ENCODE data around the gene IDS.
"Not testable (repeated sequence)": the region's sequence is repeated elsewhere in the genome, so short reads cannot be mapped to it uniquely, and the experiment has no call there.

The IDS gene

DNA sequence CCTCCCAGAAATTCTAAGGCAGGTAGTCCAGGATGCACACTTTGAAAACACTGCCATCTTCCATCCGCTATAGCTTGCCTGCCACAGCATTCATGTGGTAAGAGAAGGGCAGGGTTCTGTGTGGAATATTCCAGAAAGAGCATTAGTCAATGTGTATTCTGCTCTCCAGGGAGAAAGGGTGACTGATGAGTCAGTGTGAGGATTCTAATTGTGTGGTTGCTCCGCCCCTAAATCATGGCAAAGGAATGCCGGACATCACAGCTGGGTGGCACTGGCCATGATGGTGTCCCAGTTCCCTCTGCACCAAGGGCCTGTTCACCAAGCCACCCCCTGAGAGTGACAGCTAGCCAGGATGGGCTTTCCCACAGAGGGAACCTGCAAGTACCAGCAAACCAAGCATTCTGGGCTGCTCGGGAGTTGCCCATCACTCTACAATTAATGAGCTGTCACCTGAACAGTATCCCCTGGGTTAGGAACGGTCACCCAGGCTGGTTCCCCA, 9.5 kb downstream of the IDS start:
- DNase-seq (ENCODE audit: insufficient read length, low spot score) (no peak), FAIRE-seq (no peak)
- TF ChIP-seq POLR2A (IDR thresholded peaks at IDR 0.05; ENCODE audit: low read depth, low read length) (no peak), POLR2AphosphoS5 (IDR thresholded peaks at IDR 0.05; ENCODE audit: low read depth, low read length) (no peak)

GRCh38 chrX:149494844-149495565, 10.1 kb downstream of the IDS start:
- DNase-seq (ENCODE audit: insufficient read length, low spot score) = no peak
- TF ChIP-seq POLR2AphosphoS5 (IDR thresholded peaks at IDR 0.05; ENCODE audit: low read depth, low read length) = no peak
- TF ChIP-seq POLR2A (IDR thresholded peaks at IDR 0.05; ENCODE audit: low read depth, low read length) = no peak
- TF ChIP-seq PAX5 (IDR thresholded peaks at IDR 0.05; ENCODE audit: insufficient read depth, low read length, severe bottlenecking) = no peak
- no peak for TF ChIP-seq SPI1 (IDR thresholded peaks at IDR 0.05; ENCODE audit: low read depth, low read length)
- TF ChIP-seq POU2F2 (IDR thresholded peaks at IDR 0.05; ENCODE audit: low read depth, low read length) = no peak
- no peak for TF ChIP-seq TAF1 (IDR thresholded peaks at IDR 0.05; ENCODE audit: low read depth, low read length)

DNA sequence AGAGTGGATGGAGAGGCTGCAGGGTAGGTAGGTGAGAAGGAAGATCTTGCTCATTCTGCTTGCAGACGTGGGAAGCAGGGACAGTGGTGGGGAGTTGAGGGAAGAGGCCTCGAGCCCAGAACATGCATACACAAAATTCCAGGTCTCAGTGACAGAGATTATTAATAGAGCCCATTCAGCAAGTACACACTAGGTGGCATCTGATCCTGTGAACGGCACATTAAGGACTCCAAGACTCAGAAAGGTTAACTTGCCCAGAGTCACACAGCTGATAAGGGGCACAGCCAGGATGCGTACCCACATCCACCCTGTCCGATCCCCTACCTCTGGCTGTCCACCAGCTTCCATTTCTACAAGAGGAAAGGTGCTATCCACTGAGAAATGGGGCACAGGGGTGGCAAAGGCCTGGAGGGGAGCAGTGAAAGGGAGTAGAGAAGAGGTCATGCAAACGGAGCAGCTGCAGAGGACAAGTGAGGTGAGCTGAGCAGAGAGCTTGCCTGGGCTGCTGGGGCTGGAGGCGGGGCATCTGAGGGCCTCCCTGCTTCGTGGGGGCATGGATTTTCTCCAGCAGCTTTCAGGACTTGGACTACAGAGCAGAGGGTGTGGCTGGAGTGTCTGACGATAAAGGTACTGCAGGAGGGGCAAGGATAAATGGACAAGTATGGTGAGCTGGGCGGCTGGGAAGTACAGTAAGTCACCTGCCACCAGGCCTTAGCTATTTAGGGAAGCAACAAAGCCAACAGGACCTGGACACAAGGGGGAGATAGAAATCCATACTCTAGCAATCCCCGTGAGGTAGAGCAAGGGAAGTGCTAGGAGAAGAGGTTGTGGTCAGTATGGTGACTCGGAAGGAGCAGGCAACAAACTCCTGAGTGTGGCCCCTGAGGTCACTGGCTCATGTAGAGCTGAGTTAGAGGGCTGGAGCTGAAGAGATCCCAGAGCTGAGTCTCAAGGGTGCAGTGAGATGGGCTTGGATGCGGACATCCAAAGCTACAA, 11.2 kb downstream of the IDS start:
- FAIRE-seq (no peak), DNase-seq (ENCODE audit: insufficient read length, low spot score) (no peak)
- 0 out of 2 replicates have a peak, but pooled peaks have one; percentile 18 for TF ChIP-seq POLR2A (IDR thresholded peaks at IDR 0.05; ENCODE audit: low read depth, low read length)
- TF ChIP-seq POLR2AphosphoS5 (IDR thresholded peaks at IDR 0.05; ENCODE audit: low read depth, low read length) = no peak; the same call in 1 of the 2 replicates

More at GRCh38 chrX:149494844-149495565, 10.1 kb downstream of the IDS start:
- no peak for FAIRE-seq

DNA sequence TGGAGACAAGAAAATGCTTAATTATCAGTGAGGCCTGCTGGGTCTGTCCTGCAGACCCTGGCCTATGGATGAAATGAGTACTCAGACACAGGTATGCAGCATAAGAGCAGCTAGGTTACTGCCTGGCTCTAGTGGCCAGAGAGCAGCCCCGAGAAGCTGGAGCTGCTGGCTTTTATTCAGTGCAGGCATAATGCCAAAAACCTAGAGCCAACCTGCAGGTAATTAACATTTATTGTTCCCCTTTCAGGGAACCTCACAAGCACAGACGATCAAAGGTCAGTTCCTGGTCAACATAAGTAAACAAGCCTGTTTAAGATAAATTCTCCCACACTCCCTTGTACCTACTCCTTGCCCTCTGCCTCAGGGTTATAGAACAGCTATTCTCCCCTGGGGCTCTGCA, 13.3 kb downstream of the IDS start:
- FAIRE-seq (no peak), DNase-seq (ENCODE audit: insufficient read length, low spot score) (no peak)
- TF ChIP-seq TAF1 (IDR thresholded peaks at IDR 0.05; ENCODE audit: low read depth, low read length) (no peak), PAX5 (IDR thresholded peaks at IDR 0.05; ENCODE audit: insufficient read depth, low read length, severe bottlenecking) (no peak)

DNA sequence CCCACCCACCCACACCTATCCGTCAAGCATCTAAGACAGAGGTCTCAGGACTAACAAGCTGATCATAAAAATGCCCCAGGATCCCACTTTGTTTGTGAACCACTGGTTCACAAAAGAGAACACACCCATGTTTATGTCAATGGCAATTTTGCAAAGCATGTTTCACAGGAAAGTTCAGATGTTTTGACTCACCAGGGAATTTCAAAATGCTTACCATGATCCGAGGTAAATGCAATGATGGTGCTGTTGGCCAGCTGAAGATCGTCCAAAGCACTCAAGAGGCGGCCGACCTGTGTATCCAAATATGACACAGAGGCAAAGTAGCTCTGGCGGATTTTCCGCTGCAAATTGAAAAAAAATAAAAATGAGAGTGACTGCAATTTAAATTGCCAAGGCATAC, 15.0 kb downstream of the IDS start:
- TF ChIP-seq POLR2AphosphoS5 (IDR thresholded peaks at IDR 0.05; ENCODE audit: low read depth, low read length) (no peak), TAF1 (IDR thresholded peaks at IDR 0.05; ENCODE audit: low read depth, low read length) (no peak), POLR2A (IDR thresholded peaks at IDR 0.05; ENCODE audit: low read depth, low read length) (no peak), PAX5 (IDR thresholded peaks at IDR 0.05; ENCODE audit: insufficient read depth, low read length, severe bottlenecking) (no peak), POU2F2 (IDR thresholded peaks at IDR 0.05; ENCODE audit: low read depth, low read length) (no peak), SPI1 (IDR thresholded peaks at IDR 0.05; ENCODE audit: low read depth, low read length) (no peak)
- FAIRE-seq (no peak), DNase-seq (ENCODE audit: insufficient read length, low spot score) (no peak)

- not testable (repeated sequence) for DNase-seq (ENCODE audit: insufficient read length, low spot score); FAIRE-seq
Measured at GRCh38 chrX:149488411-149489052, 16.6 kb downstream of the IDS start.

- FAIRE-seq; DNase-seq (ENCODE audit: insufficient read length, low spot score): not testable (repeated sequence)
Measured at GRCh38 chrX:149488008-149488407, 17.1 kb downstream of the IDS start.

- FAIRE-seq = no peak
Measured at GRCh38 chrX:149487292-149487691, 17.8 kb downstream of the IDS start.

GRCh38 chrX:149476513-149476912, 28.6 kb downstream of the IDS start:
- FAIRE-seq (no peak), DNase-seq (ENCODE audit: insufficient read length, low spot score) (no peak)
- peak; percentile 41 for TF ChIP-seq PAX5 (IDR thresholded peaks at IDR 0.05; ENCODE audit: insufficient read depth, low read length, severe bottlenecking)
- TF ChIP-seq POLR2A (IDR thresholded peaks at IDR 0.05; ENCODE audit: low read depth, low read length) = no peak
- TF ChIP-seq TAF1 (IDR thresholded peaks at IDR 0.05; ENCODE audit: low read depth, low read length) = no peak
- no peak for TF ChIP-seq POU2F2 (IDR thresholded peaks at IDR 0.05; ENCODE audit: low read depth, low read length)
- no peak for TF ChIP-seq POLR2AphosphoS5 (IDR thresholded peaks at IDR 0.05; ENCODE audit: low read depth, low read length)
- TF ChIP-seq SPI1 (IDR thresholded peaks at IDR 0.05; ENCODE audit: low read depth, low read length) = peak; percentile 91

More at GRCh38 chrX:149487292-149487691, 17.8 kb downstream of the IDS start:
- no peak for TF ChIP-seq PAX5 (IDR thresholded peaks at IDR 0.05; ENCODE audit: insufficient read depth, low read length, severe bottlenecking)
- no peak for TF ChIP-seq POLR2A (IDR thresholded peaks at IDR 0.05; ENCODE audit: low read depth, low read length)
- no peak for TF ChIP-seq SPI1 (IDR thresholded peaks at IDR 0.05; ENCODE audit: low read depth, low read length)
- TF ChIP-seq TAF1 (IDR thresholded peaks at IDR 0.05; ENCODE audit: low read depth, low read length) = no peak
- no peak for TF ChIP-seq POU2F2 (IDR thresholded peaks at IDR 0.05; ENCODE audit: low read depth, low read length)
- TF ChIP-seq POLR2AphosphoS5 (IDR thresholded peaks at IDR 0.05; ENCODE audit: low read depth, low read length) = no peak
- DNase-seq (ENCODE audit: insufficient read length, low spot score) = no peak

DNA sequence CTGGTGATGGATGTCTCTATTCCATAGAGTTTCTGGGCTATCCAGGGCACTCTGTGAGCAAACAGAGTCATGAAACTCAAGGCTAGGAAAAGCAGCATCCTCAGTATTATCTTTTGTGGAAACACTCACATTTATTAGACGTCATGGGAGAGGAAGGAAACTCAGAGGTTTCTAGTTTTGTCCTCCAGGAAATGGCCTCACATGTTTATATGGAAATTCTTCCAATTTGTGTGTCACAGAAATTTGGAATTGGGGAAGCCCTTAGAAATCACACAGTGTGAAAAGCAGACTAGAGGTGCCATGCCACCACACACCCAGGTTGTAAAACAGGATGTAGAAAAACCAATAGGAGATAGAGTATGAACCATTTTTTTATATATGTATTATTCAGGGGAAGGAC, 31.1 kb downstream of the IDS start:
- no peak for DNase-seq (ENCODE audit: insufficient read length, low spot score)
- FAIRE-seq = no peak
- TF ChIP-seq POLR2AphosphoS5 (IDR thresholded peaks at IDR 0.05; ENCODE audit: low read depth, low read length) (no peak), PAX5 (IDR thresholded peaks at IDR 0.05; ENCODE audit: insufficient read depth, low read length, severe bottlenecking) (no peak), SPI1 (IDR thresholded peaks at IDR 0.05; ENCODE audit: low read depth, low read length) (no peak), TAF1 (IDR thresholded peaks at IDR 0.05; ENCODE audit: low read depth, low read length) (no peak), POU2F2 (IDR thresholded peaks at IDR 0.05; ENCODE audit: low read depth, low read length) (no peak), POLR2A (IDR thresholded peaks at IDR 0.05; ENCODE audit: low read depth, low read length) (no peak)

Data from GM12891 (cell line).